ENCODE data around the gene RAET1G. TPM values are rescaled to one million over a fixed set of nuclear protein-coding genes. Genes with fewer than 3 reads are reported as not detected.

RAET1G gene
- total RNA-seq, 1 donor, result 1.8 TPM

DNA sequence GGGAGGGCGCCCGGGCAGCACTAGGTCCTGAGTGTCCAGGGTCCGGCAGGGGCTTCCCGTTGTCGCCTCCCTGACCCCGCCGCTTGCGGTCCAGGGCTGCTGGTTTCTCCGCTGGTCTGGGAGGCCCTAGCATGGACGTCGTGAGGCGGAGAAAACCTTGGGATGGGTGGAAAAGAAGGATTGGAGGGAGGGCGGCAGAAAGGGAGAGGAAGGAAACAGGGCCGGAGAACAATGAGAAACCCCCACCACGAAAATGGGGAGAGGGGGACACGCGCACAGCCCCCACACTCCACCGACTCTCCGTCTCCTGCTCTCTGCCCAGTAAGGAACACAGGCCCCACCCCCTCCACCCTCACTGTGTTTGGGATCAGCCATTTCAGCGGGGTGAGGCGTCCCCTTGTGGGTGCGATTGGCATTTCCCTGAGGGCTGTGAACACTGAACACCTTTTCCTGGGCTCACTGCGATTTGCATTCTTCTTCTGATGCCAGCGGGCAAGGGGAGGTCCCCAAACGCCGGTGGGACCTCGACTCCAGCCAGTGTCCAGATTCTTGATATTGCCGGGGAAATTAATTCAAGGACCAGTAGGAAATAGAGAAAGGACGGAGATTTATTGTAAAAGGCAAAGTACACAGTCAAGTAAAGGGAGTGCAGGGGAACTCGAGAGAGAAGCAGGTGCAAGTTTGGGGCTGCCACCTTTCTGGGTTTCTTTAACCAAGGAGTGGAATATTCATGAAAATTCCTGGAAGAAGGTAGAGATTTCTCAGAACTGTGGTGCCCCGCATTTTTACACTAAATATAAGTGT, 3.3 kb upstream of the RAET1G start:
- Histone ChIP-seq H3K4me2 (ENCODE audit: insufficient read depth, low read length) (peak overlapping the region; percentile 95), H3K9me3 (ENCODE audit: low read depth, low read length) (no peaks in the 10 kb centered on the region), H4K20me1 (ENCODE audit: insufficient read depth, low read length) (no peaks in the 10 kb centered on the region), H3K27ac (ENCODE audit: low read depth, low read length) (peak overlapping the region; percentile 58), H2AFZ (ENCODE audit: low read length) (peak overlapping the region; percentile 94), H3K4me1 (ENCODE audit: insufficient read depth, low read length) (peaks cover 7% of the 10 kb centered on the region), H3K36me3 (ENCODE audit: insufficient read depth, low read length) (no peaks in the 10 kb centered on the region), H3K4me3 (ENCODE audit: insufficient read depth, low read length) (peak overlapping the region; percentile 78), H3K27me3 (ENCODE audit: insufficient read depth, low read length) (peaks cover 22% of the 10 kb centered on the region), H3K79me2 (ENCODE audit: insufficient read depth, low read length) (no peaks in the 10 kb centered on the region)
- TF ChIP-seq CTCF (IDR thresholded peaks at IDR 0.05; ENCODE audit: extremely low read depth, low read depth, low read length), result peak; percentile 89
- peak; percentile 71 for DNase-seq (ENCODE audit: insufficient read length, low spot score, missing footprints)

DNA sequence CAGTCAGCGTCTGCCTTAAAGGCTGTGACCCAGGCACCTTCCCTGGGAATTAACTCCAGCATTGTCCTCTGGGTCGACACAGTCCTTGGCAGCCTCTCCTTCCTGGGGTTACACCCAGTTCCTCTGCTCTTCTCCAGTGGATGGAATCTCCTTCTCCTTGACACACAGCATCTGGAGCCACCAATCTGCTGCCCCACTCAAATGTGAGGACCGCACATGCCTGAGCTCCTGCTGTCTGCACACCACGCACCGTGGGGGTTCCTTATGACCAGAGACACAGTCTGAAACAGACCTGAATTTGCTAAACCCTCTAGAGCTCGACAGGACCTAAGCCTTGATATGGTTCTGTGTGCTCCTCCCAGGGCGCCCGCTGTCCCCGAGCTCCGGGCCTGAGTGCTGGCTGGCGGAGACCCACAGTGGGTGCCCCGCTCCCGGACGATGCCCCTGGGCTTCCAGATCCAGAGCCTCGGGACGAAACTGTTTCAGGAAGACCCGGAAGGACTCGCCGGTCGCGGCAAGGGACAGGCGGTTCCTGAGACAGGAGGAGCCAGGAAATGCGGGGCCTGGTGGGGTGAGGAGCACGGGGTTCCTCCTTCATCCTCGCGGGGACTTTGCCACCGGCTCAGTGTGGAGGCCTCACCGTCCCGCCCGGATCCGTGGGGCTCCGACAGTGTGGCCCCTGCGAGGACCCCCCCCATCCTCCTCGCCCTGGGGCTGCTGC, 2.5 kb upstream of the RAET1G start:
- DNase-seq (ENCODE audit: insufficient read length, low spot score, missing footprints), result peak; percentile 42
- Histone ChIP-seq H2AFZ (ENCODE audit: low read length) (peak overlapping the region; percentile 94), H3K4me3 (ENCODE audit: insufficient read depth, low read length) (peak overlapping the region; percentile 78), H3K27ac (ENCODE audit: low read depth, low read length) (peak overlapping the region; percentile 58), H3K36me3 (ENCODE audit: insufficient read depth, low read length) (no peaks in the 10 kb centered on the region), H3K4me2 (ENCODE audit: insufficient read depth, low read length) (peak overlapping the region; percentile 95), H3K4me1 (ENCODE audit: insufficient read depth, low read length) (peaks cover 7% of the 10 kb centered on the region), H4K20me1 (ENCODE audit: insufficient read depth, low read length) (no peaks in the 10 kb centered on the region), H3K9me3 (ENCODE audit: low read depth, low read length) (no peaks in the 10 kb centered on the region), H3K27me3 (ENCODE audit: insufficient read depth, low read length) (peaks cover 14% of the 10 kb centered on the region), H3K79me2 (ENCODE audit: insufficient read depth, low read length) (no peaks in the 10 kb centered on the region)
- no peak for TF ChIP-seq CTCF (IDR thresholded peaks at IDR 0.05; ENCODE audit: extremely low read depth, low read depth, low read length)

- Histone ChIP-seq H3K27ac (ENCODE audit: low read depth, low read length) (no peak overlapping the region), H3K4me3 (ENCODE audit: insufficient read depth, low read length) (no peak overlapping the region), H3K4me2 (ENCODE audit: insufficient read depth, low read length) (peak overlapping the region; percentile 95), H3K27me3 (ENCODE audit: insufficient read depth, low read length) (peaks cover 10% of the 10 kb centered on the region), H2AFZ (ENCODE audit: low read length) (peak overlapping the region; percentile 94), H4K20me1 (ENCODE audit: insufficient read depth, low read length) (no peaks in the 10 kb centered on the region), H3K79me2 (ENCODE audit: insufficient read depth, low read length) (no peaks in the 10 kb centered on the region), H3K4me1 (ENCODE audit: insufficient read depth, low read length) (peaks cover 7% of the 10 kb centered on the region), H3K36me3 (ENCODE audit: insufficient read depth, low read length) (no peaks in the 10 kb centered on the region), H3K9me3 (ENCODE audit: low read depth, low read length) (no peaks in the 10 kb centered on the region)
- TF ChIP-seq CTCF (IDR thresholded peaks at IDR 0.05; ENCODE audit: extremely low read depth, low read depth, low read length), result no peak
- no peak for DNase-seq (ENCODE audit: insufficient read length, low spot score, missing footprints)
Measured at GRCh38 chr6:149924933-149925252, 2.0 kb upstream of the RAET1G start.

Data from osteoblast (primary cell).